Progenitor cell of endocrine pancreas (in vitro differentiated cells): ENCODE results near the gene PPDPF. TPM values are rescaled to one million over a fixed set of nuclear protein-coding genes. Genes with fewer than 3 reads are reported as not detected.

Source experiments
- DNase-seq: peaks from one replicate; pipeline ENCODE4 v3.0.0; 2021; ENCODE audit warnings: low spot score; ENCODE audit not compliant: unreplicated experiment
- H3K27ac Mint-ChIP-seq: 2 replicates; pipeline ENCODE4 v1.8.0; 2021; ENCODE audit warnings: mild to moderate bottlenecking, moderate library complexity, mixed read lengths
- H3K27me3 Mint-ChIP-seq: 2 replicates; pipeline ENCODE4 v1.8.0; 2021; ENCODE audit warnings: mixed read lengths
- H3K36me3 Mint-ChIP-seq: 2 replicates; pipeline ENCODE4 v1.8.0; 2022; ENCODE audit warnings: mixed read lengths; ENCODE audit not compliant: insufficient read depth
- H3K4me1 Mint-ChIP-seq: 2 replicates; pipeline ENCODE4 v1.8.0; 2021; ENCODE audit warnings: low read depth, mixed read lengths
- H3K4me3 Mint-ChIP-seq: 2 replicates; pipeline ENCODE4 v1.8.0; 2021; ENCODE audit warnings: low read depth, mild to moderate bottlenecking, moderate library complexity, mixed read lengths
- H3K9me3 Mint-ChIP-seq: 2 replicates; pipeline ENCODE4 v1.8.0; 2021; ENCODE audit warnings: low read depth, mixed read lengths
- CTCF ChIP-seq: fragments of 200-600 bp; sonication (generic); IDR thresholded peaks from one replicate; pipeline ENCODE4 v1.5.0; 2021; ENCODE audit warnings: antibody characterized with exemption, mild to moderate bottlenecking; ENCODE audit not compliant: unreplicated experiment
- total RNA-seq: library from RNA; stranded (reverse); gene quantifications from 2 replicates; pipeline ENCODE4 v1.2.1, GENCODE V29; 2021

The PPDPF gene
- total RNA-seq, 1 donor from 2014 or later: 374 TPM

- H3K9me3 Mint-ChIP-seq: no peaks in the 10 kb centered on the region
- no peak overlapping the region for H3K4me3 Mint-ChIP-seq
- H3K36me3 Mint-ChIP-seq: peaks cover 3% of the 10 kb centered on the region
- H3K27ac Mint-ChIP-seq: no peak overlapping the region
- TF ChIP-seq CTCF: no peak
- DNase-seq: no peak
- no peaks in the 10 kb centered on the region for H3K4me1 Mint-ChIP-seq
- H3K27me3 Mint-ChIP-seq: no peaks in the 10 kb centered on the region
These were observed 39.8 kb downstream of the PPDPF start for GRCh38 chr20:63560333-63560805.

GRCh38 chr20:63560856-63561609 lies 40.5 kb downstream of the PPDPF start:
- TF ChIP-seq CTCF: no peak
- H3K4me1 Mint-ChIP-seq: no peaks in the 10 kb centered on the region
- no peak overlapping the region for H3K27ac Mint-ChIP-seq
- no peak overlapping the region for H3K4me3 Mint-ChIP-seq
- DNase-seq: no peak
- no peaks in the 10 kb centered on the region for H3K27me3 Mint-ChIP-seq
- peaks cover 3% of the 10 kb centered on the region for H3K36me3 Mint-ChIP-seq
- no peaks in the 10 kb centered on the region for H3K9me3 Mint-ChIP-seq

GRCh38 chr20:63561624-63562396 lies 41.2 kb downstream of the PPDPF start:
- Mint-ChIP-seq H3K27me3 (no peaks in the 10 kb centered on the region), H3K9me3 (no peaks in the 10 kb centered on the region), H3K36me3 (peaks cover 3% of the 10 kb centered on the region), H3K27ac (no peak overlapping the region), H3K4me3 (no peak overlapping the region), H3K4me1 (no peaks in the 10 kb centered on the region)
- no peak for DNase-seq
- no peak for TF ChIP-seq CTCF

- no peak for TF ChIP-seq CTCF
- no peaks in the 10 kb centered on the region for H3K4me1 Mint-ChIP-seq
These were observed 42.1 kb downstream of the PPDPF start for GRCh38 chr20:63562461-63563224.

More at GRCh38 chr20:63562461-63563224, 42.1 kb downstream of the PPDPF start:
- no peak overlapping the region for H3K4me3 Mint-ChIP-seq
- peaks cover 3% of the 10 kb centered on the region for H3K36me3 Mint-ChIP-seq
- no peaks in the 10 kb centered on the region for H3K9me3 Mint-ChIP-seq
- H3K27ac Mint-ChIP-seq: no peak overlapping the region
- no peak for DNase-seq
- H3K27me3 Mint-ChIP-seq: no peaks in the 10 kb centered on the region
